OCI-LY7 (cell line): ENCODE results near the gene PFKP. TPM values are rescaled to one million over a fixed set of nuclear protein-coding genes. Genes with fewer than 3 reads are reported as not detected.

Experiments
- Bru-seq: library from RNA; stranded (reverse); fragments of 400-500 nt; gene quantifications from one replicate; lab custom pipeline; 2021; lab: Mats Ljungman, UMichigan
- BruChase-seq, 2 experiments: library from RNA; stranded (reverse); fragments of 400-500 nt; gene quantifications; one replicate each; lab custom pipeline; 2021; lab: Mats Ljungman, UMichigan
- BruUV-seq: library from RNA; stranded (reverse); fragments of 400-500 nt; replicated peaks from 2 replicates; lab custom pipeline; 2021; lab: Mats Ljungman, UMichigan
- CTCF ChIA-PET: fragments of 300-600 bp; sonication (Branson Sonifier 250); formaldehyde crosslinking; loops from one replicate; lab custom pipeline; 2022; ENCODE audit warnings: antibody characterized with exemption; ENCODE audit not compliant: unreplicated experiment; lab: Charles Lee
- POLR2A ChIA-PET: fragments of 300-600 bp; sonication (Branson Sonifier 250); formaldehyde crosslinking; loops from one replicate; lab custom pipeline; 2022; ENCODE audit warnings: antibody characterized with exemption; lab: Charles Lee
- DNase-seq: peaks from one replicate; pipeline ENCODE4 v3.0.0-alpha.2; 2015; ENCODE audit warnings: low spot score
- H2AFZ ChIP-seq: fragments of 200-600 bp; sonication (generic), shearing (Covaris generic); 2 replicates; pipeline ENCODE4 v1.6.1; 2014; ENCODE audit warnings: mild to moderate bottlenecking, antibody characterized with exemption, low read length, moderate library complexity
- H3K27ac ChIP-seq: fragments of 200-600 bp; sonication (generic); 2 replicates; pipeline ENCODE4 v1.5.1; 2014; ENCODE audit warnings: mixed run types, low read depth, mild to moderate bottlenecking, moderate library complexity, low read length, inconsistent platforms; ENCODE audit not compliant: poor library complexity, severe bottlenecking
- H3K36me3 ChIP-seq: fragments of 200-600 bp; sonication (generic); 2 replicates; pipeline ENCODE4 v1.6.1; 2014; ENCODE audit warnings: mild to moderate bottlenecking, antibody characterized with exemption, low read length, moderate library complexity, mixed read lengths; ENCODE audit not compliant: insufficient read depth
- H3K4me1 ChIP-seq: fragments of 200-600 bp; sonication (generic); 2 replicates; pipeline ENCODE4 v1.5.1; 2014; ENCODE audit warnings: mild to moderate bottlenecking, low read length; ENCODE audit not compliant: insufficient read depth, poor library complexity, severe bottlenecking
- H3K4me2 ChIP-seq: fragments of 200-600 bp; sonication (generic); 2 replicates; pipeline ENCODE4 v1.6.1; 2014; ENCODE audit warnings: mild to moderate bottlenecking, low read length
- H3K4me3 ChIP-seq: fragments of 200-600 bp; sonication (generic); 2 replicates; pipeline ENCODE4 v1.5.1; 2014; ENCODE audit warnings: mild to moderate bottlenecking, low read depth, low read length; ENCODE audit not compliant: poor library complexity, severe bottlenecking
- H3K79me2 ChIP-seq: fragments of 200-600 bp; sonication (generic); 2 replicates; pipeline ENCODE4 v1.6.1; 2016; ENCODE audit warnings: low read depth, mild to moderate bottlenecking, low read length, moderate library complexity, mixed read lengths; ENCODE audit not compliant: insufficient read depth
- H3K9me2 ChIP-seq: fragments of 200-600 bp; sonication (generic); 2 replicates; pipeline ENCODE4 v1.6.1; 2016; ENCODE audit warnings: mild to moderate bottlenecking, low read length, mixed read lengths; ENCODE audit not compliant: insufficient read depth
- H3K9me3 ChIP-seq: fragments of 200-600 bp; sonication (generic); 2 replicates; pipeline ENCODE4 v1.6.1; 2014; ENCODE audit warnings: mild to moderate bottlenecking, mixed run types, low read length, mixed read lengths
- H4K20me1 ChIP-seq: fragments of 200-600 bp; sonication (generic); 2 replicates; pipeline ENCODE4 v1.6.1; 2014; ENCODE audit warnings: mild to moderate bottlenecking, antibody characterized with exemption, low read length, moderate library complexity, mixed read lengths; ENCODE audit not compliant: insufficient read depth
- EZH2phosphoT487 ChIP-seq: fragments of 200-600 bp; sonication (generic); IDR thresholded peaks from 2 replicates; pipeline ENCODE4 v1.6.1; 2018; ENCODE audit warnings: low read depth, borderline replicate concordance, mild to moderate bottlenecking, mixed run types, antibody characterized with exemption, low read length, moderate library complexity, mixed read lengths
- intact Hi-C: fragments of 100-400 bp; cut with micrococcal nuclease; formaldehyde crosslinking; loops from one replicate; pipeline ENCODE4 v1.10.0; 2022; ENCODE audit not compliant: unreplicated experiment
- long read RNA-seq: library from polyadenylated mRNA; stranded (forward); transcript quantifications from one replicate; pipeline ENCODE4 v2.0.0, GENCODE V29; 2022
- total RNA-seq, 2 experiments: library from RNA; depleted of rRNA in 1 of 2; stranded (reverse); fragments of >200 nt in 1 of 2; shearing (Covaris generic) in 1 of 2; gene quantifications; 2 replicates each; pipeline ENCODE4 v1.2.3, GENCODE V29; 2014 to 2022
- TF ChIP-seq, protein P1 (sequence below): fragments of 200-600 bp; sonication (generic); conservative IDR thresholded peaks from 2 replicates; pipeline ENCODE4 v1.5.1; 2014; ENCODE audit warnings: mild to moderate bottlenecking, antibody characterized with exemption, low read length, moderate library complexity, mixed read lengths

Gene PFKP
- total RNA-seq (2014; rRNA removed; shearing (Covaris generic)) = 82.2 and 85.4 TPM in 2 replicates
- 116 and 154 TPM in 2 replicates for total RNA-seq (2022)
- Bru-seq, nascent RNA = percentile 85 among the genes with signal in this experiment
- percentile 92 among the genes with signal in this experiment for BruChase-seq, experiment 1, labeled RNA remaining after a 6-hour chase
- percentile 90 among the genes with signal in this experiment for BruChase-seq, experiment 2, labeled RNA remaining after a 2-hour chase
- long read RNA-seq, transcript PFKP-201 (6 exons, 1,698 nt) = minor isoform, 17 of 187 reads
- long read RNA-seq, transcript PFKP-203 (22 exons, 2,654 nt) = major isoform, 129 of 187 reads
- long read RNA-seq, partial matches to known transcripts = 18 of 187 reads
- long read RNA-seq, other reads (novel, unspliced or antisense) = 23 of 187 reads

DNA sequence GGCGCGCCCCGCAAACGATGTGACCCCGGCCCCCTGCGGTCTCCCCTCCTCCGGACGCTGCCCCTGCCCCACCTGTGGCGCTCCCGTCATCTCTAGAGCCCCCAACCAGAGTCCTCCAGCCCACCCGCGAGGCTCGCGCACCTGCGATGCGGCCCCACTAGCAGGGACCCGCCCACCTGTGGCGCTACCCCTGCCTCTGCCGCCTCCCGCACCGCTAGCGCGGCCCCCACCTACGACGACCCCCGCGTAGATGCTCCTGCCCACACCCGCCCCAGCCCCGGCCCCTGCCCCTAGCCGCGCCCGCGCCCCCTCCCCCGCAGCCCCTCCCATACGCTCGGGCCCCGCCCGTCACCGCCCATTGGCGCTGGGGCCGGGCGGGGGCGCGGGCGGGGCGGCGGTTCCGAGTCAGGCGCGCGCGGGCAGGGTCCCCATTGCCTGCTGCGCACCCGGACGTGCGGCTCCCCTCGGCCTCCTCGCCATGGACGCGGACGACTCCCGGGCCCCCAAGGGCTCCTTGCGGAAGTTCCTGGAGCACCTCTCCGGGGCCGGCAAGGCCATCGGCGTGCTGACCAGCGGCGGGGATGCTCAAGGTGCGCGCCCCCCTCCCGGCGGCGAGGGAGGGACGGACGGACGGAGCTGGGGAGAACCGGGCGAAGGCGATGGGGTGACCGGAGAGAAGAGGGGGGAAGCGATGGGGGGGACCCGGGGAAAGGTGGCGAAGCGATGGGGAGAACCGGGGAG, at the start of gene PFKP:
PFKP (plus strand) TSS at position 431 of the 741 bp plus-strand sequence; CDS start at position 479, 48 bp downstream.
- ChIA-PET CTCF (no interaction called here), POLR2A (no interaction called here)
- Histone ChIP-seq H3K79me2 (peaks cover 48% of the 10 kb centered on the region), H4K20me1 (peaks cover 27% of the 10 kb centered on the region), H3K9me3 (no peaks in the 10 kb centered on the region), H3K36me3 (peaks cover 36% of the 10 kb centered on the region), H2AFZ (peak within 1 kb of the TSS; percentile 87), H3K4me3 (peak within 1 kb of the TSS; percentile 97), H3K27ac (peak within 1 kb of the TSS; percentile 75), H3K4me1 (peaks cover 20% of the 10 kb centered on the region), H3K9me2 (no peaks in the 10 kb centered on the region), H3K4me2 (peak within 1 kb of the TSS; percentile 84)
- no TSS peak for BruUV-seq
- peak; percentile 64 for DNase-seq
- intact Hi-C loops = no loop called here
- no peak for TF ChIP-seq EZH2phosphoT487
- TF ChIP-seq, protein P1, sequence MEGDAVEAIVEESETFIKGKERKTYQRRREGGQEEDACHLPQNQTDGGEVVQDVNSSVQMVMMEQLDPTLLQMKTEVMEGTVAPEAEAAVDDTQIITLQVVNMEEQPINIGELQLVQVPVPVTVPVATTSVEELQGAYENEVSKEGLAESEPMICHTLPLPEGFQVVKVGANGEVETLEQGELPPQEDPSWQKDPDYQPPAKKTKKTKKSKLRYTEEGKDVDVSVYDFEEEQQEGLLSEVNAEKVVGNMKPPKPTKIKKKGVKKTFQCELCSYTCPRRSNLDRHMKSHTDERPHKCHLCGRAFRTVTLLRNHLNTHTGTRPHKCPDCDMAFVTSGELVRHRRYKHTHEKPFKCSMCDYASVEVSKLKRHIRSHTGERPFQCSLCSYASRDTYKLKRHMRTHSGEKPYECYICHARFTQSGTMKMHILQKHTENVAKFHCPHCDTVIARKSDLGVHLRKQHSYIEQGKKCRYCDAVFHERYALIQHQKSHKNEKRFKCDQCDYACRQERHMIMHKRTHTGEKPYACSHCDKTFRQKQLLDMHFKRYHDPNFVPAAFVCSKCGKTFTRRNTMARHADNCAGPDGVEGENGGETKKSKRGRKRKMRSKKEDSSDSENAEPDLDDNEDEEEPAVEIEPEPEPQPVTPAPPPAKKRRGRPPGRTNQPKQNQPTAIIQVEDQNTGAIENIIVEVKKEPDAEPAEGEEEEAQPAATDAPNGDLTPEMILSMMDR = no peak

DNA sequence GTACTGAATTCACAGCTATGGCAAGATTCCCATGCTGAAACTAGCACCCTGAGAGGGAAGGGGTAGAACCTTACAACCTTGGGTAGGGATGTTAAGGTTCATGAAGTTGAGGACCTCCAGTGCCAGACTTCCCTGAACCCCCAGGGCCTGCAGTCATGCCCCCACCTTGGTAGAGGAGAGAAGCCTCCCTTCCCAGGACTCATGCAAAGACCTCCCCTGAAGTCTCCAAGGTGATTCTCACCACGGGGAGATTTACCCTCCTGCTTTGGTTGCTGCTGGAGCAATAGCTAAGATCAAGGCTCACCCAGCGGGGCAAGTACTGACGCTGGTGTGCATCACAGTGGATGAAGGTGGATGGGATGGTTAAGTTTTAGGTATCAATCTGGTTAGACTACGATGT, 49.1 kb upstream of the PFKP start:
- Histone ChIP-seq H4K20me1 (no peaks in the 10 kb centered on the region), H2AFZ (no peak overlapping the region), H3K4me1 (no peaks in the 10 kb centered on the region), H3K9me3 (no peaks in the 10 kb centered on the region), H3K79me2 (no peaks in the 10 kb centered on the region), H3K36me3 (no peaks in the 10 kb centered on the region), H3K9me2 (no peaks in the 10 kb centered on the region), H3K4me2 (no peak overlapping the region), H3K27ac (no peak overlapping the region), H3K4me3 (no peak overlapping the region)
- intact Hi-C loops = no loop called here
- no peak for TF ChIP-seq EZH2phosphoT487
- TF ChIP-seq, protein P1 = no peak
- POLR2A ChIA-PET = no interaction called here
- DNase-seq = no peak
- CTCF ChIA-PET = no interaction called here
- no TSS peak for BruUV-seq
